ENCODE results near the gene CLEC3B.
A peak's percentile ranks its signal among the peaks of the same experiment; 100 is the strongest.

CLEC3B gene

DNA sequence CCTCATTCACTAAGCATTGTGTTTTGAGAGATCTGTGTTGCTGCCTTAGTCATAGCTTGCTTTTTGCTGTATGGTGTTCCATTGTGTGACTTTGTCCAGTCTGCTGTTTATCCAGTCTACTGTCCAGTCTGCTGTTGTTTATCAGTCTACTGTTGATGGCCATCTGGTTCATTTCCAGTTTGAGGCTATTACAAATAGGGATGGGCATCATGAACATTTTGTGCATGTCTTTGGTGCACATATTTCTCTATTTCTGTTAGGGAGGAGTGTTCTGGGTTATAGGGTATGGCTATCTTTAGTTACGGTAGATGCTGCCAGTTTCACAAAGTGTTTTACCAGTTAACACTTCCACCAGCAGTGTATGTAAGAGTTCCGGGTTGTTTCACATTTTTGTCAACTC lies 22.2 kb upstream of the CLEC3B start:
- no peak for DNase-seq (ENCODE audit: low spot score)

DNA sequence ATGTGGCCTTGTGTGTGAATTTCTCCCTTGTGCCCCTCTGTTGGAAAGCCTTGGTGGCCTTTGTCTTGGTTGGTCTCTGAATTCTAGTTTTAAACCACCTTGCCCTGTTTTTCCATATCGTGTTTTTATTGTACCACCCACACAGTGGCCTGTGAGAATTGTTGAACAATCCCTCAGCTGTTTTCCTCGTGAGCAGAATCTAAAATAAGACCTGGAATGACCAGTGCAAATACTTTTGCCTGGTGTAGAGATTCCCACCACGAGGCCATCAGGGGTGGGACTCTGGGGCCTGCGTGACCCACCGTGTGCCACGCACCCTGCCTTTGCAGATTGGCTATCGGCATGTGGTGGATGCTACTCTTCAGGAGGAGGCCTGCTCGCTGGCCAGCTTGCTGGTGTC lies 19.0 kb upstream of the CLEC3B start:
- no peak for DNase-seq (ENCODE audit: low spot score)

DNA sequence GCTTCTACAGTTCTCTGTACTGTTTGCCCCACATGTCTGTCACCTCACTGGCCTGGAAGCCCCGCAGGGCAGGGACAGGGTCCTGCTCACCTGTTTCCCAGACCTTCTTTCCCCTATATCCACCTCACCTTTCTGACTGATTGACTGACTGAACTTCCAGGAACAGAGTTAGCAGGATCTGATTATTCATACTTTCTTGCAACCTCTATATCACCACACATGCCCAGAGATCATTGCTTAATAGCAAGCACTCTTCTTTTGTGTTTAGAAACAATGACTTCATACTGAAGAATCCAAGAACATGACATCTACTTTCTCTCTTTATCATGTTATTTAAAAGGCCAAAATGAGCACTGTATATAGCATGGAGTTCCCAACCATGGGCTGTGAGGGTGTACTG lies 18.0 kb upstream of the CLEC3B start:
- DNase-seq (ENCODE audit: low spot score), result no peak

DNA sequence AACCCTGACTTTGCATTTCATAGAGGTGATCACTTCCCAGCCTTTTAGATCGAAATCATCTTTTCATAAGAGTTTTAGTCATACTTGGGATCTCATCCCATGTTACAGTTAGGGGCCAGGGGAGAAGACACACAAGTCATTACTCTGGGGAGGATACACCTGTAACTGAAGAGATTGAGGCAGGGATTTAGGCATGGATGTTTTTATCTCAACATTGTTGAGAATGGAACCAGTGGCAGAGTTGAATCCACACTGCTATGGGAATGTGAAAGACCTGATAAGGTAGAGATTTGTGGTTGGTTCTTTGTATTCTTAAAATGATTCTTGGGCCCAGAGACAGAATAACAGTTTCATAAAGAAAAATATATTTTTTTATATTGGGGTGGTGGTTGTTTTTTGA lies 16.2 kb upstream of the CLEC3B start:
- DNase-seq (ENCODE audit: low spot score), result no peak

DNA sequence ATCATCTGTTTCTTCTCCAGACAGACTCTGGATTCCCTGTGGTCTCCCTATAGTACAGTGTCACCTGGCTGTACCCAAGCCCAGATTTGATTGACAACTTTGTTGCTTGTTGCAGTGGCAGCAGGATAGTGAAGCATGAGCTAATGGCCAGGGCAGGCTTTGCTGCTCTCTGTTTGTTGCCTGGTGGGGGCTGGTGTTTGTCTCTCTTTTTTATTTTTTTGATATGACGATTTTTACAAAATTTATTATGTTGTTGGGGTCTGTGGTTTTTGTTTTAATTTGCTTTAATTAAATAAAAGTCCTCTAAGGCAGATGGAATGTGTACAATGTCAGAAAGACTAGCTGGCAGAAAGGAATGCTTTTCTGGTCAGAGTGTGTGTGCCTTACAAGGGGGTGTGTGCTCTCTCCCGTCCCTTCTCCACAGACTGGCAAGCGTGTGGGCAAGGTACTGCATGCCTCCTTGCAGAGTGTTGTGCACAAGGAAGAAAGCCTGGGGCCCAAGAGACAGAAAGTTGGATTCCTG lies 15.2 kb upstream of the CLEC3B start:
- no peak for DNase-seq (ENCODE audit: low spot score)

GRCh38 chr3:45011756-45012508 lies 14.2 kb upstream of the CLEC3B start:
- DNase-seq (ENCODE audit: low spot score), result peak; percentile 46

DNA sequence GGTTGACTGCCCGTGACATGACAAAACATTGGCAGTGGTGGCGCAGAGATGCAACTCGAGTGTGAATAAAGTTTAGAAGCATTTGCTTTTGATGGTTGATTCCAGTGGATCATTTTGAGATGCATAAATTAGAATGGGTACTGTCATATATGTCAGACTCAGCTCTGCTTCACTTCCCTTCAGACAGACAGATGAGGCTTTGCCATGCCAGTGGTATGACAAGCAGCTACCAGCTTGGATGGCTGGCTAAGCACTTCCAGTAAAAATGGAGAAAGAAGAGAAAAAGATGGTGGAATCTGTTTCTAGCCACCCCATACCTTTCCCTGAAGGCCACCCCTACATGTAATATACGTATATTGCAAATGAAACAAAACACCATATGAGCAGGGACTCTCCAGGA lies 13.5 kb upstream of the CLEC3B start:
- no peak for DNase-seq (ENCODE audit: low spot score)

DNA sequence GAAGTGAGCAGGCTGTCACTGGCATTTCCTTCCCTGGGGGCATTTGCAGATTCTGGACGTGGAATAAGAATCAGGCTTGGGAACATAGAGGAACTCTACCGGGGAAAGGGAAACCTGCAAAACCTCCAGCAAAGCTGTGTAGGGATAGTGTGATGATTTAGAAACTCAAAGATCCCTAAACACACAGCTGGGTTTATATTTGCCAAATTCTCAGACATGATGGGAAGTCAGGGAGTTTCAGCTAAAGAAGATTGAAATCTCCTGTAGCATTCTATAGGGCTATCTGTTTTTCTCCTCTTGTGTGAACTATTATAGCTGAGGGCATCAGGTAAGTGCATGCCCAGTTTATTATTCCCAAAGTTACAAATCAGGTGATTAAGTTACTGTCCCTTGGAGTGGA lies 9.2 kb upstream of the CLEC3B start:
- no peak for DNase-seq (ENCODE audit: low spot score)

GRCh38 chr3:45017821-45018220 lies 8.3 kb upstream of the CLEC3B start:
- no peak for DNase-seq (ENCODE audit: low spot score)

DNA sequence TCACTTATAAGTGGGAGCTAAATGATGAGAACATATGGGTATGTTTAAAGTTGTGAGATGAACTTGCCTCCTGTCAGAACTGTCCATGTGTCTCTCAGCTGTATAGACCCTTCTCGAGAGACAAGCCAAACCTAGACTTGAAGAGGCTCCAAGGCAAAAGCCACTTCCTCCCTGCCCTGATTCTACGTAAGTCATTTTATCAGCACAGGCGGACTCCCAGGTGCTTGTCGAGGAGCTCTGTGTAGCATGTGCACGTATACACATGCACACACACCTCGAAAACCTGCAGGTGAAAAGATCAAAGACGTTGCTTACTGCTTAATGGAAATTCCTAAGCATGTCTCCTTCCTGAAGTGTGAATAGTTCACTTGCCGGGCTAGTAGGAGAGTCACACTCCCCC lies 5.6 kb upstream of the CLEC3B start:
- no peak for DNase-seq (ENCODE audit: low spot score)

DNA sequence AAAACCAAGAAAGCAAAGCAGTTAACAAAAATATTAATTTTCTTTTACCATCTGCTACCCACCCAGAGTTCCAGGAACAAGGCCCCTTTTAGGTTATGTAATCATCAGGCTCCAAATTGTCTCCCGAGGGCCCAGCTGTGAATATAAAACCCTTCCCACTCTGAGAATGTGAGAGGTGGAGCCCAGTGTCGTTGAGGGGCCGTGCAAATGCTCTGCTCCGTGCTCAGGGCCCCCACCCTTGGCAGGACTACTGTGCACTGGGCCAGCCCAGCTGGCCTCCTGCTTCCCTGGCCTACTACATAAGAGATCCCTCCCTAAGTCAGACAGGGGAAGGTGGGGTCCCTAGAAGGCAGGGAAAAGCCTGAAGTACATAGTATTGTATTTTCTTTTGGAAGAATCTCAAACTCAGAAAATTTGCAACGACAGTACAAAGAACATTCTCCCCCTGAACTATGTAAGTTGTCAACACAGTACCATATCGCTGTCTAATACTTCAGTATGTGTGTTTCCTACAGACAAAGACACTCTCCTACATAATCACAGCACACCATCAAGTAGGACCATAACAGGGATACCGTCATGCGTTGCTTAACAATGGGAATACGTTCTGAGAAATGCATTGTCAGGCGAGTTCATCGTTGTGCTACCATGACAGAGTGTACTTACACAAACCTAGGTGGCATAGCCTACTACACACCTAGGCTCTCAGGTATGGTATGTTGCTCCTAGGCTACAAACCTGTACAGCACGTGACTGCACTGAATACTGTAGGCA lies 4.4 kb upstream of the CLEC3B start:
- DNase-seq (ENCODE audit: low spot score), result no peak

DNA sequence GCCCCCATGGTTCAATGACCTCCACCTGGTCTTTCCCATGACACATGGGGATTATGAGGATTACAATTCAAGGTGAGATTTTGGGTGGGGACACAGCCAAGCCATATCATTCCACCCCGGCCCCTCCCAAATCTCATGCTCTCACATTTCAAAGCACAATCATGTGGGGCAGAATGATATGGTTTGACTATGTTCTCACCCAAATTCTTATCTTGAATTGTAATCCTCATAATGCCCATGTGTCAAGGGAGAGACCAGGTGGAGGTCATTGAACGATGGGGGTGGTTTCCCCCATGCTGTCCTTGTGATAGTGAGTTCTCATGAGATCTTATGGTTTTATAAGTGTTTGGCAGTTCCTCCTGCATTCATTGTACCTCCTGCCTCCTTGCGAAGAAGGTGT lies 2.4 kb upstream of the CLEC3B start:
- no peak for DNase-seq (ENCODE audit: low spot score)

DNA sequence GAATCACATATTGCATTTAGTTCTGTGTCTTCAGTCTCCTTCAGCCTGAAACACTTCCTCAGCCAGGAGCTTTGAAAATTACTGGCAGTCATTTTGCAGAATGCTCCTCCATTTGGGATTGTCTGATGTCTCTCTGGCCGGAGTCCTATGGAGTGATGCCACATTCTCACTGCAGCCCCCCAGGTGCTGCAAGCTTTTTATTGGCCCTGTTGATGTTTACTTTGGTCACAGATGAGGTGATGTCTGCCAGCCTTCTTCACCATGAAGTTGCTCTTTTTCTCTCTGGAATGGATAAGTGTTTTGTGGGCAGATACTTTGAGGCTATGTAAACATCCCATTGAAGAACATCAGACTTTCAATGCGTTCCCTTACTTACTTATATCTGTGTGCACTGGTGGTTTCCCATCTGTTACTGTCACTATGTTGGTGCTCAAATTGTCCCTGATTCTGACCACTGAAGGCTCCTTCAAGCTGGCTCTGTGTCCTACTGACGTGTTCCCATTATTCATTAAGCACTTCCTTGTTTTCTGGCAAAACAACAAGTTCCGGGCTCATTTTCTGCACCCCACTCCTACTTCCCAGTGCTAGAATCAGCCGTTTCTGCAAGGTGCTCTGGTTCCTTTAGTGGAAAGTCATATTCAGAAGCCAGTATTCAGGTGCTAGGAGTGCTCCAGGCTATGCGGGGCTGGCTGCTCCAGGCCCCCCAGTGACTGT lies 1.4 kb upstream of the CLEC3B start:
- no peak for DNase-seq (ENCODE audit: low spot score)

GRCh38 chr3:45026957-45027356 lies 854 bp downstream of the CLEC3B start:
- DNase-seq (ENCODE audit: low spot score), result no peak

DNA sequence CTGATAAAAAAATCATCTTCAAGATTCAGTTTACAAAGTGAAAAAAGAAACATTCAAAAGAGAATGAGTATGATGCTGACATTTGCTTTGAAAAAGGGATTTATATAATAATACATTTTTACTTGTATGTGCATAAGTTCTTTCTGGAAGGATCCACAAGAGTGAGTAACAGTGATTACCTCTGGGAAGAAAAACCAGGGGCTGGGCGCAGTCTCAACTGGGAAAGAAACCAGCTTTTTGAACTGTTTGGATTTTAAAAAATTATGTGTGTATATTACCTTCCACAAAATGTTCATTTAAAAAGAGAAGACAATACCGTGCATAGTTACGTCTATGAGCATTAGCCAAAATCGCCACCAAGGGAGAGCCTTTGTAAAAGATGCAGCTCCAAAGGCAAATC lies 1.3 kb downstream of the CLEC3B start:
- no peak for DNase-seq (ENCODE audit: low spot score)

GRCh38 chr3:45029216-45029615 lies 3.1 kb downstream of the CLEC3B start:
- no peak for DNase-seq (ENCODE audit: low spot score)

GRCh38 chr3:45029661-45030060 lies 3.6 kb downstream of the CLEC3B start:
- DNase-seq (ENCODE audit: low spot score), result no peak

GRCh38 chr3:45031531-45031930 lies 5.4 kb downstream of the CLEC3B start:
- no peak for DNase-seq (ENCODE audit: low spot score)

GRCh38 chr3:45032113-45032512 lies 6.0 kb downstream of the CLEC3B start:
- DNase-seq (ENCODE audit: low spot score), result no peak

GRCh38 chr3:45033791-45034190 lies 7.7 kb downstream of the CLEC3B start:
- DNase-seq (ENCODE audit: low spot score), result no peak

DNA sequence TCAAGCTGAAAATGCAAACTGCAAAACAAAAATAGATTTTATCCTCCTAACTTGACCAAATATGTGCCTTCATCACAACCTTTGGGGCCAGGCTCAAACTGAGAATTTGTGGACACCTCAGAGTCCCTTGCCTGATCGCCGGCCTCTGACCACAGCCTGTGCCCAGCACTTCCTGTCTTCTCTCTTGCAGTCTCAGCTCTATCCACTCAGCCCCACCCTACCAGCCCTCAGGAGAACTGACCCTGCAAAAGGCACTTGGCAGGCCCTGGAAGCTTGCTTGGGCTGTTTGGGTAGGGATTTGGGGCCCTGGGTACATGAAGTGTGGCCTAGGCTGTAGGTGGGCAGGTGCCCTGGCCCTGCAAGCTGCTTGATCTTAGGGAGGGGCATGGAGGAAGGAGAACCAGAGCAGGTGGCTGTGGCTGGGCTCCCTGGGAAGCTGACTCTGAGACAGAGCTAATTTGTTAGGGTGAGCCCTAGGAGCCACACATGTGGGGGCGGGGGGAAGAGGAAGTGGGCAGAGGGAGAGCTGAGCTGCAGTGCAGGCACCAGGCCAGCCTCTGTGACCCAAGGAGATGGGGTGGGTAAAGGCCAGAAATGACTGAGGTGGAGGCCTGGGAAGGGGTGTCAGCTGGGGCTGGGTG lies 8.6 kb downstream of the CLEC3B start:
- DNase-seq (ENCODE audit: low spot score), result peak; percentile 24
